Stimulated activated CD4-positive, alpha-beta T cell treated with anti-CD3 and anti-CD28 coated beads, Interleukin-1b, Interleukin-23, amount 100 ng/mL, for 4 hours (primary cell): ENCODE data around the gene BMP6.

ENCODE experiments used
- DNase-seq, 2 donors: peaks; one replicate each; pipeline ENCODE4 v3.0.0-alpha.2; 2020; ENCODE audit warnings: low read depth in 2 of 2

BMP6 gene

DNA sequence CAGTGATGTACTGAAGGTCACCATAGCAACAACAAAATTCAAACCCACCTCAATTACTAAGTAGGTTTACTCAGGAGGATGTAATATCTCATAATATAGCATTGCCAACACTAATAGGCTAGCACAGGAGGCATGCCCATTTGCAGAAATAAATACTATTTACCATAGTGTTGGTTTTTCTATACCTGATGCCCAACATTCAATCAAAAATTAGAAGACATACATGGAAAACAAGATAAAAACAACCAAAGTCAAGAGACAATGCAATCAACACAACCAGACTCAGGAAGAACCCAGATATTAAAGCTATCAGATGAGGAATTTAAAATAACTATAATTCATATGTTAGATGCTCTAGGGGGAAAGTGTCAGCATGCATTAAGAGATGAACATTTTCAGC lies 199.0 kb downstream of the BMP6 start:
- no peak for DNase-seq
